Glutamatergic neuron (in vitro differentiated cells): ENCODE results near the gene METTL3. TPM values are rescaled to one million over a fixed set of nuclear protein-coding genes. Genes with fewer than 3 reads are reported as not detected.

Experiments used
- DNase-seq: peaks from one replicate; pipeline ENCODE4 v3.0.0; 2022
- H3K27ac Mint-ChIP-seq: one replicate; pipeline ENCODE4 v1.8.0; 2020; ENCODE audit warnings: mild to moderate bottlenecking, mixed read lengths, inconsistent platforms; ENCODE audit not compliant: unreplicated experiment
- H3K27me3 Mint-ChIP-seq: one replicate; pipeline ENCODE4 v1.8.0; 2020; ENCODE audit warnings: mild to moderate bottlenecking, moderate library complexity, mixed read lengths, inconsistent platforms; ENCODE audit not compliant: unreplicated experiment
- H3K36me3 Mint-ChIP-seq: one replicate; pipeline ENCODE4 v1.8.0; 2020; ENCODE audit warnings: mild to moderate bottlenecking, mixed read lengths, inconsistent platforms; ENCODE audit not compliant: unreplicated experiment
- H3K4me1 Mint-ChIP-seq: one replicate; pipeline ENCODE4 v1.8.0; 2020; ENCODE audit warnings: mild to moderate bottlenecking, low read depth, mixed read lengths, inconsistent platforms; ENCODE audit not compliant: unreplicated experiment
- H3K4me3 Mint-ChIP-seq: one replicate; pipeline ENCODE4 v1.8.0; 2020; ENCODE audit warnings: mild to moderate bottlenecking, mixed read lengths, inconsistent platforms; ENCODE audit not compliant: unreplicated experiment
- H3K9me3 Mint-ChIP-seq: one replicate; pipeline ENCODE4 v1.8.0; 2020; ENCODE audit warnings: mild to moderate bottlenecking, moderate library complexity, mixed read lengths, inconsistent platforms; ENCODE audit not compliant: unreplicated experiment
- total RNA-seq: library from RNA; stranded (reverse); fragmentation: NEBNext Ultra II Directional; extraction: Animal tissue kit (Norgen Biotek cat#: 25700); gene quantifications from one replicate; pipeline ENCODE4 v1.2.1, GENCODE V29; 2021; ENCODE audit not compliant: unreplicated experiment
- TF ChIP-seq, protein P1 (sequence below): fragments of 200-600 bp; sonication (generic); IDR thresholded peaks from one replicate; pipeline ENCODE4 v1.5.0; 2021; ENCODE audit not compliant: partially characterized antibody, unreplicated experiment

The METTL3 gene
- total RNA-seq, 1 donor from 2014 or later = 90.0 TPM

DNA sequence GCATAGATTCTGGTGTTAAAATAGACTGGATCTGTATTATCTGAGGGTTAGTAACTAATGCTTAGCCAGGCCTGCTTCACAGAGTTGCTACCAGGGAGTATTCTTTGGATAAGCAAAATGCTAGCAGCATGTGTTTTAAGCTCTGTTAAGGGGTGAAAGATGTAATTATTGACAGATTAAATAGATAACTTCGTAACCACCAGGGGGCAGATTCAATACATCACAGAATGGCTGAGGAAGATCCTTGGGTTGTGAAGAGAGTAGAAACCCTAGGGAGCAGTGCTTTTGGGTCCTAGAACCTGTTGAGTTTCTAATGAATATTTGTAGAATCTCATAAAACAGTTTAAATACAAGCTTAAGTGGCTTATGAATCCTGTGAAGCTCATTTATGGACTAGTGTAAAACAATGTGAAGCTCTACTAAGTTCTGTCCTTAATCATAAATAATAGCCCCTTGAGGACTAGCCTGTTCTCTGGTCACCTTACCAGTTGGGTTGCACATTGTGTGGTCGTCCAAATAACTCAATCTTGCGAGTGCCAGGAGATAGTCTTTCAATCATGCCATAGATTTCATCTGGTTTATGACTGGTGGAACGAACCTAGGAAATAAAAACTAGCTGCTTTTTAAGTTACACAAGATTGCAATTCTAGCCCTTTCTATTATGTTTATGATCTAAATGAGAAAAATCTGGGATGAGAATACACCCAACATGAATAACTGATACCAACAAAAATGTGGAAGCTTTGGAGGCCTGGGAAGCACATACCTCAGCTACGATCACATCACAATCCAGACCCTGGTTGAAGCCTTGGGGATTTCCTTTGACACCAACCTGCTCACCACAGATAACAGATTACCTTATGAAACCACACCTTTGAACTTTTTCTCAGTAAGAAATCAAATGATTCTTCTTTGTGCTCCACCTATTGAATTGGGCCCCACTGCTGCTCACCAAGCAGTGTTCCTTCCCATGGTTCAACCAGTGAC lies 12.3 kb downstream of the METTL3 start:
- TF ChIP-seq, protein P1, sequence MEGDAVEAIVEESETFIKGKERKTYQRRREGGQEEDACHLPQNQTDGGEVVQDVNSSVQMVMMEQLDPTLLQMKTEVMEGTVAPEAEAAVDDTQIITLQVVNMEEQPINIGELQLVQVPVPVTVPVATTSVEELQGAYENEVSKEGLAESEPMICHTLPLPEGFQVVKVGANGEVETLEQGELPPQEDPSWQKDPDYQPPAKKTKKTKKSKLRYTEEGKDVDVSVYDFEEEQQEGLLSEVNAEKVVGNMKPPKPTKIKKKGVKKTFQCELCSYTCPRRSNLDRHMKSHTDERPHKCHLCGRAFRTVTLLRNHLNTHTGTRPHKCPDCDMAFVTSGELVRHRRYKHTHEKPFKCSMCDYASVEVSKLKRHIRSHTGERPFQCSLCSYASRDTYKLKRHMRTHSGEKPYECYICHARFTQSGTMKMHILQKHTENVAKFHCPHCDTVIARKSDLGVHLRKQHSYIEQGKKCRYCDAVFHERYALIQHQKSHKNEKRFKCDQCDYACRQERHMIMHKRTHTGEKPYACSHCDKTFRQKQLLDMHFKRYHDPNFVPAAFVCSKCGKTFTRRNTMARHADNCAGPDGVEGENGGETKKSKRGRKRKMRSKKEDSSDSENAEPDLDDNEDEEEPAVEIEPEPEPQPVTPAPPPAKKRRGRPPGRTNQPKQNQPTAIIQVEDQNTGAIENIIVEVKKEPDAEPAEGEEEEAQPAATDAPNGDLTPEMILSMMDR = peak; percentile 82
- DNase-seq = no peak
- Mint-ChIP-seq H3K9me3 (no peaks in the 10 kb centered on the region), H3K4me3 (no peak overlapping the region), H3K27me3 (no peaks in the 10 kb centered on the region), H3K36me3 (no peaks in the 10 kb centered on the region), H3K4me1 (no peaks in the 10 kb centered on the region), H3K27ac (no peak overlapping the region)

DNA sequence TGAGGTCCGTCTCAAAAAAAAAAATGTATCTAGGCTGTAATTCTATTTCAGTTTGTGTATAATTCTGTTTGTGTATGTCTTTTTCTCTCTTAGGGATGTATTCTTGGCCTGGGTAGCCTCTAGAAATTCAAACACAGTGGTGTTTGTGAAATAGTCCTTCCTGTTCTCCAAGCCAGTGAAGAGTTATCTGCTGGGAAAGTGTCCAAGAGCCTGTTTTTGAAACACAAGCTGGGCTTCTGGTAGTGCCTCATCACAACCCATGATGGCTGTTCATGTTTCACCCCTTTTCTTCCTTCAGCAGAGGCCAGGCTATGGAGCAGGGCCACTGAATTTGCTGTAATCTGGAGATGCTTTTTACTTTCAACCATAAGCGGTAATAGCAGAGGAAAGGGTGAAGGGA lies 14.7 kb downstream of the METTL3 start:
- Mint-ChIP-seq H3K4me3 (no peak overlapping the region), H3K9me3 (no peaks in the 10 kb centered on the region), H3K4me1 (no peaks in the 10 kb centered on the region), H3K27ac (no peak overlapping the region), H3K36me3 (no peaks in the 10 kb centered on the region), H3K27me3 (no peaks in the 10 kb centered on the region)
- no peak for DNase-seq
- TF ChIP-seq, protein P1 = no peak

DNA sequence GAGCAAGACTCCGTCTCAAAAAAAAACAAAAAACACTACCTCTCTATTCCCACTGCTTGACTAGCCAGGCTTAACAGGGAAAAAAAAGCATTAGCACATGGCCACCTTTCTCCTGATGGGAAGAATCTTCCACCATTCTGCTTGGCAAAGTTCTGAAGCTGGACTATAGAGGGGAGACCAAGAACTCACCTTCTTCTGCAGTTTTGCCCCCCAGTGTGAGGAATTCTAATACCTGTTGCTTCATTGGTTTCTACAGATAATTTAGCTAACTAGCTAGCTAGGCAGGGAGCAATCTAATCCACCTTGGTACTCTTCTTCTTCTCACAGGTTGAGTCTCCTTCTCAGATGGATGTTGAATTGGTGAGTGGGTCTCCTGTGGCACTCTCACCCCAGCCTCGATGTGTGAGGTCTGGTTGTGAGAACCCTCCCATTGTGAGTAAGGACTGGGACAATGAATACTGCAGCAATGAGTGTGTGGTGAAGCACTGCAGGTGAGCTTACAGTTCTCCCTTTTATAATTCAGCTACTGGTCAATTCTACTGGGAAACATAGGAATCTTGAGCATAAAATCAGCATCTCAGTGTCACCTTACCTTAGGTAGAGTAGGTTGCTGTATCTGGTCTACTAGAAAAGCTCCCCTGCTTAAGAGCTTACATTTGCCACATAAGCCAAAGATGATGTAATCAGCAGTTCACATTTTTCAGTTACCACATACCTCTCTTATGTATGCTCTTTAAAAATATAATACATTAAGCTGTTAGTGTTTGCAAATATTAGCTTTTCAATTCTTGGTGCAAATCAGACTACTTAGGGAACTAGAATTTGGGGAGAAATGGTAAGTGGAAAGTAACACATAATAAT lies 16.0 kb downstream of the METTL3 start:
- DNase-seq = no peak
- Mint-ChIP-seq H3K36me3 (no peaks in the 10 kb centered on the region), H3K27ac (no peak overlapping the region), H3K27me3 (no peaks in the 10 kb centered on the region), H3K9me3 (no peaks in the 10 kb centered on the region), H3K4me3 (no peak overlapping the region), H3K4me1 (no peaks in the 10 kb centered on the region)
- TF ChIP-seq, protein P1 = no peak

DNA sequence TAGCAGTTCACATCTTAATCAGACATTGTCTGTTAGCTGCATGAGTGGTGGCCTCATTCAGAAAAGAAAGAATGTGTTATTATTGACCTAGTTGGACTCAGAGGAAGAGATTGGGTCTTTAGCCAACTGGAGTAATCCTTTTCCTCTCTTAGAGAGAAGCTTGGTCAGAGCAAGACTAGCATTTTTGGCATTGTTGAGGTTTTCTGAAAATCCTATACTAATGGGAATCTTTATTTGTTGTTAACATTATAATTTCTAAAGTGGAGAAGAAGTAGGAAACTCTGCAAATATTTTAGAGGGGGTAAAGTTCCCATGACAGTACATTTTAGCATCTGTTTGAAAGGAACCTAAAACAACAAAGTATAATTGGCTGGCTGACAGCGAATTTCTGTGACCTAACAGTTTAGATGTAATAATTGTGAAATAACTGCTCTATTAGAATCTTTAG lies 24.5 kb downstream of the METTL3 start:
- Mint-ChIP-seq H3K27me3 (no peaks in the 10 kb centered on the region), H3K9me3 (no peaks in the 10 kb centered on the region), H3K4me1 (no peaks in the 10 kb centered on the region), H3K4me3 (no peak overlapping the region), H3K27ac (no peak overlapping the region), H3K36me3 (no peaks in the 10 kb centered on the region)
- TF ChIP-seq, protein P1 = no peak
- no peak for DNase-seq
